HL-60/S4 treated with retinoic acid at 250 ng/mL for 4 days and 3 days (cell line): ENCODE measurements around the gene IL3RA.
"Not testable (repeated sequence)": the region's sequence is repeated elsewhere in the genome, so short reads cannot be mapped to it uniquely, and the experiment has no call there.

Experiments used
- in situ Hi-C: fragments of 300-500 bp; cut with MboI; formaldehyde crosslinking; loops from 2 replicates; pipeline ENCODE4 v1.7.0; 2022; ENCODE audit warnings: low sequenced_read_pairs

The IL3RA gene

DNA sequence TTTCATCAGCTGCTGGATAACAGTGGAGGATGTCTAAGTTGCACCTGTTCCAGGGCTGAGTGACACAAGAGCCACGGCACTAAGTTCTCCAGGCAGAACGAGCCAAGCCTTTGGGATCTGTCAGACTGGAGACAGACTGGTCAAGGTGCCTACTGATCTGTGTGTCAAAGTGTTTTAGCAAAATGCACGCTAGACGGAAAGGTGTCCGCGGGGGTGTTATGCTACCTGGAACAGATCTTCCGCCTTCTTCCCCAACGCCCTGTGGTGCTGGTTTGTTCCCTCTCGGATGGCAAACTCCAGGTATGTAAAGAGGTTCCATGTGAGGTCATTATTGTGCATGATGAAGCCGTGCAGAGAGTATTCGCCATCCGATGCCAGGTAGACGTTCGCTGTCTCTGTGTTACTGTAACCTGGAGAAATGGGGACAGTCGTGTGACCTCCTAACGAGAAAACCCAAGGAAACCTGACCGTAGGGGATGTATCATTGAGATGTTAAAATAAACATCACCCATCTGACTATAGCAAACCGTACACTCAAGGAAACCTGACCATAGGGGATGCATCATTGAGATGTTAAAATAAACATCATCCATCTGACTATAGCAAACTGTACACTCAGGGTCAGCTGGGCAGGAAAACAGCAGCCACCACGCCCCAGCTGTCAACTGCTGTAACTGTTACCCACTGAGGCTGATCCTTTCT lies 85.0 kb downstream of the IL3RA start:
- in situ Hi-C loops = no loop called here

GRCh38 chrX:1422135-1422465 lies 85.5 kb downstream of the IL3RA start:
- in situ Hi-C loops = no loop called here

DNA sequence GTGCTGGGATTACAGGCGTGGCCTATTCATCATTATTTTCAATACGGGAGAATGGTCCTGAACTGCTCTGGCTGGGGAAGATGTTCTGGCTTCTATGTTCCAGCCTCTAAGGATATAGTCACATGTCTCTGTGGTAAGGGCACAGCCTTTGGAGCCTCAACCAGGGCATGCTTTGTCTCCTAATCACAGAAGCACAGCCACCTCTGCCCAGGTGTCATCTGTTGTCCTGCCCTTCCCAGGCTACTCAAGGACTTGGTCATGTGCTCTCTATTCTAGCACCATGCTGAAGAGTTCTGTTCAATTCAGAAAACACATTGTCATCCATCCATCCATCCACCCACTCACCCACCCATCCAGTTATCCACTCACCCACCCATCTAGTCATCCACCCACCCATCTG lies 86.6 kb downstream of the IL3RA start:
- in situ Hi-C loops = no loop called here

GRCh38 chrX:1424147-1424851 lies 87.7 kb downstream of the IL3RA start:
- in situ Hi-C loops = no loop called here

- in situ Hi-C loops = no loop called here
Observed at GRCh38 chrX:1425381-1425780, 88.8 kb downstream of the IL3RA start.

- in situ Hi-C loops = not testable (repeated sequence)
Observed at GRCh38 chrX:1426321-1426720, 89.7 kb downstream of the IL3RA start.

DNA sequence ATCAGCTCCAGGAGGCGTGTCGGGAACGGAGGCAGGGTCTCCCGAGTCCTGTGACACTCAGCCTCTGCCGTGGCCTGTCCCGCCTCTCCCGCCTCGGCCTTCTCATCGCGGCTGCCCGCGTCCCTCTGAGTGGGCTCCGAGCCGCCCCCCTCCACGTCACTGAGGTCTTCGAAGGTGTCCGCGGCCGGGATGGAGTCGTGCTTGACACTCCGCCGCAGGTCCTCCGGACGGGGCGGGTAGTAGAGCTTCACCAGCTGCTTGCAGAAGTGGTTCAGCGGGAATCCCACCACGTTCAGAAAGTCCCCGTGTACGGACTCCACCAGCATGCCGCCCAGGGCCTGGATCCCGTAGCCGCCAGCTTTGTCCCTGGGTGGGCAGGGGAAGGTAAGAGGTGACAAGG lies 91.2 kb downstream of the IL3RA start:
- in situ Hi-C loops = no loop called here

DNA sequence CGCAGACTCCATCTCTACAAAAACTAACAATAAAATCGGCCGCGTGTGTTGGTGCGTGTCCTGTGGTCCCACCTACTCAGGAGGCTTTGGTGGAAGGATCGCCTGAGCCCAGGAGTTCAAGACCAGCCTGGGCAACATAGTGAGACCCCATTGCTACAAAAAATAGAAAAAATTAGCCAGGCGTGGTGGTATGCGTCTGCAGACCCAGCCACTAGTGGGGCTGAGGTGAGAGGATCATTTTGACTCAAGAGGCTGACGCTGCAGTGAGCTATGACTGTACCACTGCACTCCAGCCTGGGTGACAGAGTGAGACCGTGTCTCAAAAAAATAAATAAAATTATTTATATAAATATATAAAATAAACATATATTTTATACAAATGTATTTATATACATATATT lies 93.9 kb downstream of the IL3RA start:
- in situ Hi-C loops = no loop called here
